HG03354 (cell line): ENCODE results near the gene ADGRV1.
"Not testable (repeated sequence)": the region's sequence is repeated elsewhere in the genome, so short reads cannot be mapped to it uniquely, and the experiment has no call there.

ENCODE experiments used
- ATAC-seq: cut with Tn5 transposase; IDR thresholded peaks from one replicate; pipeline ENCODE4 v1.9.1; 2021; ENCODE audit warnings: mild to moderate bottlenecking; ENCODE audit not compliant: unreplicated experiment, poor library complexity, severe bottlenecking

ADGRV1 gene

GRCh38 chr5:90586469-90586868 lies 27.9 kb downstream of the ADGRV1 start:
- no peak for ATAC-seq

- no peak for ATAC-seq
Measured at GRCh38 chr5:90590170-90590569, 31.6 kb downstream of the ADGRV1 start.

- not testable (repeated sequence) for ATAC-seq
Measured at GRCh38 chr5:90593083-90593482, 34.5 kb downstream of the ADGRV1 start.

- ATAC-seq: not testable (repeated sequence)
Measured at GRCh38 chr5:90595766-90596165, 37.2 kb downstream of the ADGRV1 start.

GRCh38 chr5:90598293-90598692 lies 39.7 kb downstream of the ADGRV1 start:
- no peak for ATAC-seq

- not testable (repeated sequence) for ATAC-seq
Measured at GRCh38 chr5:90600307-90600706, 41.7 kb downstream of the ADGRV1 start.

- ATAC-seq: no peak
Measured at GRCh38 chr5:90601468-90601867, 42.9 kb downstream of the ADGRV1 start.

- ATAC-seq: peak; percentile 75
Measured at GRCh38 chr5:90602681-90603080, 44.1 kb downstream of the ADGRV1 start.

GRCh38 chr5:90606539-90606938 lies 47.9 kb downstream of the ADGRV1 start:
- no peak for ATAC-seq

GRCh38 chr5:90612919-90613318 lies 54.3 kb downstream of the ADGRV1 start:
- peak; percentile 92 for ATAC-seq

GRCh38 chr5:90613459-90613858 lies 54.9 kb downstream of the ADGRV1 start:
- no peak for ATAC-seq

GRCh38 chr5:90613918-90614504 lies 55.4 kb downstream of the ADGRV1 start:
- ATAC-seq: no peak

GRCh38 chr5:90615355-90615754 lies 56.8 kb downstream of the ADGRV1 start:
- no peak for ATAC-seq

GRCh38 chr5:90618071-90618470 lies 59.5 kb downstream of the ADGRV1 start:
- ATAC-seq: no peak

- ATAC-seq: not testable (repeated sequence)
Measured at GRCh38 chr5:90619762-90620161, 61.2 kb downstream of the ADGRV1 start.

- no peak for ATAC-seq
Measured at GRCh38 chr5:90621848-90622247, 63.3 kb downstream of the ADGRV1 start.

GRCh38 chr5:90626493-90626892 lies 67.9 kb downstream of the ADGRV1 start:
- ATAC-seq: no peak

GRCh38 chr5:90628492-90628891 lies 69.9 kb downstream of the ADGRV1 start:
- no peak for ATAC-seq

- no peak for ATAC-seq
Measured at GRCh38 chr5:90632791-90633190, 74.2 kb downstream of the ADGRV1 start.

- no peak for ATAC-seq
Measured at GRCh38 chr5:90636948-90637347, 78.4 kb downstream of the ADGRV1 start.

GRCh38 chr5:90637731-90638130 lies 79.1 kb downstream of the ADGRV1 start:
- ATAC-seq: no peak

GRCh38 chr5:90638878-90639277 lies 80.3 kb downstream of the ADGRV1 start:
- ATAC-seq: no peak
